ENCODE data around the gene DHCR7. TPM values are rescaled to one million over a fixed set of nuclear protein-coding genes. Genes with fewer than 3 reads are reported as not detected.

The DHCR7 gene
- polyA plus RNA-seq, 1 donor from 2014 or later, result 16.6 TPM

- peak overlapping the region in 1 of 4 donors; percentile 48 for H3K4me3 Mint-ChIP-seq
- H3K27ac Mint-ChIP-seq, result no peak overlapping the region
- peaks cover 0 to 4% (median 0%) of the 10 kb centered on the region in 3 donors for H3K9me3 Mint-ChIP-seq
- no peaks in the 10 kb centered on the region for H3K36me3 Mint-ChIP-seq
- peaks cover 23 to 33% (median 27%) of the 10 kb centered on the region in 3 donors for H3K4me1 Mint-ChIP-seq
- H3K27me3 Mint-ChIP-seq, result peaks cover 7% of the 10 kb centered on the region
Measured at GRCh38 chr11:71387200-71387599, 61.0 kb downstream of the DHCR7 start.

- H3K27me3 Mint-ChIP-seq, result peaks cover 4% of the 10 kb centered on the region
- H3K4me1 Mint-ChIP-seq, result peaks cover 32 to 39% (median 34%) of the 10 kb centered on the region in 3 donors
- H3K36me3 Mint-ChIP-seq, result no peaks in the 10 kb centered on the region
- H3K4me3 Mint-ChIP-seq, result no peak overlapping the region
- H3K9me3 Mint-ChIP-seq, result peaks cover 0 to 4% (median 0%) of the 10 kb centered on the region in 3 donors
- no peak overlapping the region for H3K27ac Mint-ChIP-seq
Measured at GRCh38 chr11:71386202-71386601, 62.0 kb downstream of the DHCR7 start.

GRCh38 chr11:71385091-71385490 is 63.1 kb downstream of the DHCR7 start:
- Mint-ChIP-seq H3K4me1 (peaks cover 28 to 37% (median 32%) of the 10 kb centered on the region in 3 donors), H3K9me3 (peaks cover 0 to 4% (median 0%) of the 10 kb centered on the region in 3 donors), H3K36me3 (no peaks in the 10 kb centered on the region), H3K27me3 (peaks cover 1% of the 10 kb centered on the region), H3K4me3 (no peak overlapping the region), H3K27ac (peak overlapping the region in 2 of 3 donors; percentile 27 to 73)

GRCh38 chr11:71384561-71384960 is 63.6 kb downstream of the DHCR7 start:
- Mint-ChIP-seq H3K9me3 (peaks cover 0 to 4% (median 0%) of the 10 kb centered on the region in 3 donors), H3K27ac (no peak overlapping the region), H3K4me1 (peaks cover 28 to 39% (median 32%) of the 10 kb centered on the region in 3 donors), H3K4me3 (no peak overlapping the region), H3K27me3 (peaks cover 1% of the 10 kb centered on the region), H3K36me3 (no peaks in the 10 kb centered on the region)

Other genes with a start within 250 kb of the DHCR7 start
- not detected for gene SHANK2, start 195.8 kb downstream of the DHCR7 start, polyA plus RNA-seq
- 39.5 TPM for gene NADSYN1, start 4.8 kb upstream of the DHCR7 start, polyA plus RNA-seq
- gene KRTAP5-7, start 78.9 kb upstream of the DHCR7 start, polyA plus RNA-seq, result not detected
- not detected for gene KRTAP5-8, start 89.6 kb upstream of the DHCR7 start, polyA plus RNA-seq
- not detected for gene KRTAP5-9, start 100.0 kb upstream of the DHCR7 start, polyA plus RNA-seq
- gene KRTAP5-10, start 117.2 kb upstream of the DHCR7 start, polyA plus RNA-seq, result not detected
- not detected for gene KRTAP5-11, start 134.5 kb upstream of the DHCR7 start, polyA plus RNA-seq

All from IgD-negative memory B cell (primary cell).